ENCODE measurements around the gene BCL2L2.

DNA sequence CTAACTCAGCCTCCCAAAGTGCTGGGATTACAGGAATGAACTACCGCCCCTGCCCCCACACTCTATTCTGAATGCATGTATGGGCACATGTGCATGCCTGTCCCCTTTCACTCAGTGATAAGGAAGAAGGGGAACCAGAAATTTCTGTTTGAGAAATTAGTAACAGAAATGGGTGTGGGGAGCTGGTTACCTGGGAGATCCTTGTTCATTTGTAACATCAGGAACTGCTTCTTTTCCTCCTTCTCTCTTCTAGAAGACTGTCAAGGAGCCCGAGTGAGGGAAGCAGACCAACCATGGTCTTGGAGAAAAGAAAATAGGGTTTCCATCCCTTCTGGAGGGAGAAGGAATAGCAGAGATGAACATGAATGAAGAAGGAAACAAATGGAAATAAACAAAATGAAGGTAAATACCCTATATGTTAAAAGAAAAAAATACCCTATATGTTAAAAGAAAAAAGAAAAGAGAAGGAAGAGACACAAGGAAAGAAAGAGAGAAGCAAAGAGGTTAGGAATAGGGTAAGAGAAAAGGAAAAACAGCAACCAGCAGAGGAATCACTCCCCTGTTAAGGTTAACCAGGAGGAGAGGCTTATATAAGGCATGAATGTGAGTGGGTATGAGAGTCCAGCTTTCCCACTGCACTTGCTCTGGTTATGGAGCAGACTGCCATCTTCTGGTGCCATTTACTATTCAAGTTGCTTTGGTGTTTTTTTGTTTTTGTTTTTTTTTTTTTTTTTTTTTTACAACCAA is 7.2 kb upstream of the BCL2L2 start:
- TF ChIP-seq POLR2A (IDR thresholded peaks at IDR 0.05) (no peak), EP300 (IDR thresholded peaks at IDR 0.05) (no peak)
- TF ChIP-seq, protein P1, sequence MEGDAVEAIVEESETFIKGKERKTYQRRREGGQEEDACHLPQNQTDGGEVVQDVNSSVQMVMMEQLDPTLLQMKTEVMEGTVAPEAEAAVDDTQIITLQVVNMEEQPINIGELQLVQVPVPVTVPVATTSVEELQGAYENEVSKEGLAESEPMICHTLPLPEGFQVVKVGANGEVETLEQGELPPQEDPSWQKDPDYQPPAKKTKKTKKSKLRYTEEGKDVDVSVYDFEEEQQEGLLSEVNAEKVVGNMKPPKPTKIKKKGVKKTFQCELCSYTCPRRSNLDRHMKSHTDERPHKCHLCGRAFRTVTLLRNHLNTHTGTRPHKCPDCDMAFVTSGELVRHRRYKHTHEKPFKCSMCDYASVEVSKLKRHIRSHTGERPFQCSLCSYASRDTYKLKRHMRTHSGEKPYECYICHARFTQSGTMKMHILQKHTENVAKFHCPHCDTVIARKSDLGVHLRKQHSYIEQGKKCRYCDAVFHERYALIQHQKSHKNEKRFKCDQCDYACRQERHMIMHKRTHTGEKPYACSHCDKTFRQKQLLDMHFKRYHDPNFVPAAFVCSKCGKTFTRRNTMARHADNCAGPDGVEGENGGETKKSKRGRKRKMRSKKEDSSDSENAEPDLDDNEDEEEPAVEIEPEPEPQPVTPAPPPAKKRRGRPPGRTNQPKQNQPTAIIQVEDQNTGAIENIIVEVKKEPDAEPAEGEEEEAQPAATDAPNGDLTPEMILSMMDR (IDR thresholded peaks at IDR 0.05): peak in 2 of 5 experiments; percentile 13 to 17

Data from tibial nerve (tissue), 4 donors.